H7 (cell line): Measurements from ENCODE around the gene SEMA4A. TPM values are rescaled to one million over a fixed set of nuclear protein-coding genes. Genes with fewer than 3 reads are reported as not detected.
"Not testable (repeated sequence)": the region's sequence is repeated elsewhere in the genome, so short reads cannot be mapped to it uniquely, and the experiment has no call there.

ENCODE experiments used
- DNase-seq: peaks from one replicate; pipeline ENCODE4 v3.0.0; 2012
- H3K27me3 ChIP-seq: 2 replicates; pipeline ENCODE4 v1.6.0; 2011; ENCODE audit warnings: mild to moderate bottlenecking, low read length; ENCODE audit not compliant: control insufficient read depth, insufficient read depth
- H3K36me3 ChIP-seq: replicated peaks from 2 replicates; pipeline ENCODE4 v1.5.1; 2011; ENCODE audit warnings: low read length; ENCODE audit not compliant: control insufficient read depth, insufficient read depth
- H3K4me3 ChIP-seq: 2 replicates; pipeline ENCODE4 v1.5.1; 2011; ENCODE audit warnings: low read depth, mild to moderate bottlenecking, control low read depth, low read length, moderate library complexity; ENCODE audit not compliant: insufficient read depth
- total RNA-seq: library from RNA; depleted of rRNA; stranded (reverse); fragments of >200 nt; shearing (Covaris generic); gene quantifications from 2 replicates; pipeline ENCODE4 v1.2.3, GENCODE V29; 2014

Gene SEMA4A
- total RNA-seq, 1 experiment from 2014 or later: 10.3 TPM

DNA sequence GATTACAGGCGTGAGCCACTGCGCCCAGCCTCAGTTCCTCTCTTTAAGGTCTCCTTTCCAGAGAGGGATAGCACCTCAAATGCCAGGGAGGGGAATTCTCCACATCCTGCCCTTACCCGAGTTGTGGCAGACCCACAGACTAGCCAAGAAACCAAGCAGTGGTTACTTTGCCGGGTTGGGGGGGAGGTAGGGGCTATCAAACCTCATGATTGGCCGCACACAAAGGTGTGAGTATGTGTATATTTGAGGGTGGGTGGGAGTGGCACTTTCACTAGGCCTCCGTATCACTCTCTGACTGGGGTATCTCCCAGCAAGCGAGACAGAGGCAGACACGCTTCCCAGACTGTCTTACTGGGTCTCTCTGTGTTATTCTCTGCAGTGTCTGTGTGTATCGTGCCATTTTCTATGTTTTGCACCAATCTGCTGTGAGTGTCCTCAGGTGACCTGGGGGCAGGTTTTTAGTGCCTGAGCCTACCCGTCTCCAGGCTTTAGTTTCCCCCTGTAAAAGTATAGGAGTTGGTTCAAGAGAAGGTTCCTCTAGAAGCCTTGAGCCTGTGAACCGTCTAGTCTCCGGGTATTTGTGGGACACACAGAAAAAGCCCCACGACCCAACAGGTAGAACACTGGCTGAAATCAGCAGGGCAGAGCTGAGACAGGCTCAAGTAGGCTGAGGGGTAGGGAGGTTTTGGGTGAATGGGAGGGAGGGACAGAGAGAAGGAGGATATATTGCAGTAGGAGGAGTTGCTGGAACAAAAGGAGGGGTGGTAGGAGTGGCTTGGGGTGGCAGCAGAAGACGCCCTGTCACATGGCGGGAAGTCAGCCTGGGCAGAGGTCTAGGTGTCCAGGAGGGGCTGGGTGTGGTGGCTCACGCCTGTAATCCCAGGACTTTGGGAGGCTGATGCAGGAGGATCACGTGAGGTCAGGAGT, 28.6 kb upstream of the SEMA4A start:
- Histone ChIP-seq H3K27me3 (no peaks in the 10 kb centered on the region), H3K36me3 (peaks cover 1% of the 10 kb centered on the region; the same call in 1 of the 2 replicates), H3K4me3 (no peak overlapping the region)
- no peak for DNase-seq

GRCh38 chr1:156125544-156125943, 27.8 kb upstream of the SEMA4A start:
- not testable (repeated sequence) for H3K27me3 ChIP-seq, DNase-seq, H3K4me3 ChIP-seq, H3K36me3 ChIP-seq

- H3K4me3 ChIP-seq: no peak overlapping the region; the same call in 1 of the 2 replicates
- H3K27me3 ChIP-seq: no peaks in the 10 kb centered on the region
- no peaks in the 10 kb centered on the region; the same call in 1 of the 2 replicates for H3K36me3 ChIP-seq
- peak; percentile 75 for DNase-seq
Measured at GRCh38 chr1:156126043-156126629, 27.2 kb upstream of the SEMA4A start.

GRCh38 chr1:156126630-156127534, 26.5 kb upstream of the SEMA4A start:
- H3K27me3 ChIP-seq: no peaks in the 10 kb centered on the region
- H3K4me3 ChIP-seq: no peak overlapping the region
- no peak for DNase-seq
- no peaks in the 10 kb centered on the region; the same call in 1 of the 2 replicates for H3K36me3 ChIP-seq

GRCh38 chr1:156128308-156128653, 25.1 kb upstream of the SEMA4A start:
- Histone ChIP-seq H3K27me3 (no peaks in the 10 kb centered on the region), H3K4me3 (no peak overlapping the region), H3K36me3 (peaks cover 3% of the 10 kb centered on the region)
- DNase-seq: no peak

GRCh38 chr1:156128654-156129597, 24.5 kb upstream of the SEMA4A start:
- H3K27me3 ChIP-seq: no peaks in the 10 kb centered on the region
- H3K36me3 ChIP-seq: peaks cover 4% of the 10 kb centered on the region
- H3K4me3 ChIP-seq: no peak overlapping the region
- no peak for DNase-seq

DNA sequence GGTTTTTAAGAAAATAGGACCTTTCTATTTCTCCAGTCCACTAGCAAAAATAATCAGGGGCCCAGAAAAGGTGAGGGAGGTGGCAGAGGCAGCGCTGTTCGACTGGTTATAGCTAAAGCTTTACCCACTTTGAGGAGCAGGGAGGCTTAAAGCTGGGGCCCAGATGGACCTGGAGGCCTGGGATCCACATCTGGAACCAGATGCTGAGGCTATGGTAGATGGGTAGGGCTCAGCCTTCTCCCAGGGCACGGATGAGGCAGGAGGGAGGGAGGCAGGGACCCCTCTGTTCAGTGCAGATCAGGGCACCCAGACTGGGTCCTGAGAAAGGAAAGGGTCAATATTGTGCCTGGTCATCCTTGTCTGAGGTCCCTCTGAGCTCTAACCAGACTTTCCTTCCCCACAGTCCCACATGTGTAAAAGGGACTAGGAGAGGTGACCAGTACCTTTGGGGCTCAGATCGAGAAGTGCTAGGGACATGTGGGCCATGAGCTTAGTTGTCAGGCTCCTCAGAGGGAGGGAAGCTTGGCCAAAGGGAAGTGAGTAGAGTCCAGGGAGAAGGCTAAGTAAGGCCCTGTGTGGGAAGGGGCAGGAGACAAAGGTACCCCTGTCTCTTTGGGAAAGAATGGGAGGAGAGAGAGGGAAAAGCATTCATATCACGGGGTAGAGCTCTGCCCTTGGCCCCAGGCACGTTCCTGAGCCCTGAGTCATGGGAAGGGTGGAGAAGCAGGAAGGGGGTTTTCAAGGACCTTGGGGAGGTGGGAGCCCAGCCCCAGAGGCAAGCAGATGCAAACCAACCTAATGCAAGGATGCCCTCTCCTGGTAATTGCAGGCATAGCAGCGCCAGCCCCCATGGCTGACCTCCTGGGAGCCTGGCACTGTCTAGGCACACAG, 23.5 kb upstream of the SEMA4A start:
- no peaks in the 10 kb centered on the region for H3K27me3 ChIP-seq
- peaks cover 12% of the 10 kb centered on the region for H3K36me3 ChIP-seq
- DNase-seq: peak; percentile 95
- H3K4me3 ChIP-seq: no peak overlapping the region

- no peaks in the 10 kb centered on the region for H3K27me3 ChIP-seq
- DNase-seq: no peak
- no peak overlapping the region for H3K4me3 ChIP-seq
- H3K36me3 ChIP-seq: peaks cover 15% of the 10 kb centered on the region
Measured at GRCh38 chr1:156130578-156130942, 22.8 kb upstream of the SEMA4A start.

DNA sequence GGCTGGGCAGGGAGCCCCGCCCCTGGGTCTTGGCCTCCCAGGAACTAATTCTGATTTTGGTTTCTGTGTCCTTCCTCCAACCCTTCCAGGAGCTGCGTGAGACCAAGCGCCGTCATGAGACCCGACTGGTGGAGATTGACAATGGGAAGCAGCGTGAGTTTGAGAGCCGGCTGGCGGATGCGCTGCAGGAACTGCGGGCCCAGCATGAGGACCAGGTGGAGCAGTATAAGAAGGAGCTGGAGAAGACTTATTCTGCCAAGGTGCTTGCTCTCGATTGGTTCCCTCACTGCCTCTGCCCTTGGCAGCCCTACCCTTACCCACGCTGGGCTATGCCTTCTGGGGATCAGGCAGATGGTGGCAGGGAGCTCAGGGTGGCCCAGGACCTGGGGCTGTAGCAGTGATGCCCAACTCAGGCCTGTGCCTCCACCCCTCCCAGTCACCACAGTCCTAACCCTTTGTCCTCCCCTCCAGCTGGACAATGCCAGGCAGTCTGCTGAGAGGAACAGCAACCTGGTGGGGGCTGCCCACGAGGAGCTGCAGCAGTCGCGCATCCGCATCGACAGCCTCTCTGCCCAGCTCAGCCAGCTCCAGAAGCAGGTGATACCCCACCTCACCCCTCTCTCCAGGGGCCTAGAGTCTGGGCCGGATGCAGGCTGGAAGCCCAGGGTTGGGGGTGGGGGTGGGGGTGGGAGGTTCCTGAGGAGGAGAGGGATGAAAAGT, 18.5 kb upstream of the SEMA4A start:
- DNase-seq: no peak
- Histone ChIP-seq H3K4me3 (no peak overlapping the region), H3K27me3 (no peaks in the 10 kb centered on the region), H3K36me3 (peaks cover 27% of the 10 kb centered on the region)

DNA sequence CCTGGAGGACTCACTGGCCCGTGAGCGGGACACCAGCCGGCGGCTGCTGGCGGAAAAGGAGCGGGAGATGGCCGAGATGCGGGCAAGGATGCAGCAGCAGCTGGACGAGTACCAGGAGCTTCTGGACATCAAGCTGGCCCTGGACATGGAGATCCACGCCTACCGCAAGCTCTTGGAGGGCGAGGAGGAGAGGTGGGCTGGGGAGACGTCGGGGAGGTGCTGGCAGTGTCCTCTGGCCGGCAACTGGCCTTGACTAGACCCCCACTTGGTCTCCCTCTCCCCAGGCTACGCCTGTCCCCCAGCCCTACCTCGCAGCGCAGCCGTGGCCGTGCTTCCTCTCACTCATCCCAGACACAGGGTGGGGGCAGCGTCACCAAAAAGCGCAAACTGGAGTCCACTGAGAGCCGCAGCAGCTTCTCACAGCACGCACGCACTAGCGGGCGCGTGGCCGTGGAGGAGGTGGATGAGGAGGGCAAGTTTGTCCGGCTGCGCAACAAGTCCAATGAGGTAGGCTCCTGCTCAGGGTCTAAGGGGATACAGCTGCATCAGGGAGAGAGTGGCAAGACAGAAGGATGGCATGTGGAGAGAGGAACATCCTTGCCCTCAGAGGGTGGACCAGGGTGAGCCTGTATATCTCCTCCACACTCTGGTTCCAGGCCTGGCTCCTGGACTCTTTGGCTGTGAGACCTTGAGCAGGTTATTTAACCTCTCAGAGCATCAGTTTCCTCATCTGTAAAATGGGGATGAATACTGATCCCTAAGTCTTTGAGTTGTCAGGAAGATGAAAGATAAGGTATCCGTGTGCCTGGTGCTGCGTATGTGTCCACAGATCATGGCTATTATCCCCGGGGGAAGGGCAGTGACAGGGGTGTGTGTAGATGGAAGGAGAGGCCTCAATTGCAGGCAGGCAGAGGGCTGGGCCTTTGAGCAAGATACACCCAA, 17.2 kb upstream of the SEMA4A start:
- H3K27me3 ChIP-seq: no peaks in the 10 kb centered on the region
- H3K36me3 ChIP-seq: peaks cover 27% of the 10 kb centered on the region
- H3K4me3 ChIP-seq: no peak overlapping the region
- no peak for DNase-seq

DNA sequence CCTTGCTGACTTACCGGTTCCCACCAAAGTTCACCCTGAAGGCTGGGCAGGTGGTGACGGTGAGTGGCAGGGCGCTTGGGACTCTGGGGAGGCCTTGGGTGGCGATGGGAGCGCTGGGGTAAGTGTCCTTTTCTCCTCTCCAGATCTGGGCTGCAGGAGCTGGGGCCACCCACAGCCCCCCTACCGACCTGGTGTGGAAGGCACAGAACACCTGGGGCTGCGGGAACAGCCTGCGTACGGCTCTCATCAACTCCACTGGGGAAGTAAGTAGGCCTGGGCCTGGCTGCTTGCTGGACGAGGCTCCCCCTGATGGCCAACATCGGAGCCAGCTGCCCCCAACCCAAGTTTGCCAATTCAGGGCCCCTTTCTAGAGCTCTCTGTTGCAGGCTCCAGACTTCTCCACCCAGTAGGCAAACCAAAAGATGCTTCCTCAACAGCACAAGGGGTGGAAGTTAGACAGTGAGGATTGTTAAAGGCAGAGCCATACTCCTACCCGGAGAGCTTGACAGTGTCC, 16.4 kb upstream of the SEMA4A start:
- H3K27me3 ChIP-seq: no peaks in the 10 kb centered on the region
- DNase-seq: peak; percentile 80
- peaks cover 27% of the 10 kb centered on the region for H3K36me3 ChIP-seq
- H3K4me3 ChIP-seq: no peak overlapping the region
